Measurements from ENCODE around the gene PRR19. TPM values are rescaled to one million over a fixed set of nuclear protein-coding genes. Genes with fewer than 3 reads are reported as not detected.
A peak's percentile ranks its signal among the peaks of the same experiment; 100 is the strongest.

The PRR19 gene
- total RNA-seq, 2 experiments from 2014 or later, result 0.27 to 0.43 TPM

DNA sequence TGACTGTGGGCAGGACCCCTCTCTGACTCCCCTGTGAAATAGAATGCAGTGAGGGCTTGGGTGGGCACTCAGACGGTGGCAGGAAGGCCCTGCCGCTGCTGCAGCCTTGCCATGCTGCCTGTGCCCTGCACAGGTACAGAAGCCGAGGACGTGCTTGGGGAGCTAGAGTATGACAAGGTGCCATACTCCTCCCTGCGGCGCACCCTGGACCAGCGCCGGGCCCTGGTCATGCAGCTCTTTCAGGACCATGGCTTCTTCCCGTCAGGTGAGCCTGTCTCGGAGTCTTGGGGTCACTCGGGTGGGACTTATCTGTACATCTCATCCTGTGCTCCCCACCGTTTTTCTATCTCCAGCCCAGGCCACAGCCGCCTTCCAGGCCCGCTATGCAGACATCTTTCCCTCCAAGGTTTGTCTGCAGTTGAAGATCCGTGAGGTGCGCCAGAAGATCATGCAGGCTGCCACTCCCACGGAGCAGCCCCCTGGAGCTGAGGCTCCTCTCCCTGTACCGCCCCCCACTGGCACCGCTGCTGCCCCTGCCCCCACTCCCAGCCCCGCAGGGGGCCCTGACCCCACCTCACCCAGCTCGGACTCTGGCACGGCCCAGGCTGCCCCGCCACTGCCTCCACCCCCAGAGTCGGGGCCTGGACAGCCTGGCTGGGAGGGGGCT is 7.3 kb upstream of the PRR19 start:
- intact Hi-C loops (cut with micrococcal nuclease), result no loop called here
- Mint-ChIP-seq H3K4me3 (no peak overlapping the region), H3K27ac (no peak overlapping the region), H3K4me1 (ENCODE audit: low read depth) (peaks cover 4% of the 10 kb centered on the region), H3K36me3 (ENCODE audit: low read depth) (peaks cover 9% of the 10 kb centered on the region), H3K9me3 (no peaks in the 10 kb centered on the region), H3K27me3 (ENCODE audit: low read depth) (no peaks in the 10 kb centered on the region)
- CTCF ChIA-PET, result interaction anchor here (1.3 to 1.8 kb wide), 2 partner anchors 9 to 162 kb away, joined by 4 read pairs; partner anchors contain the start of gene POU2F2
- no peak for DNase-seq

DNA sequence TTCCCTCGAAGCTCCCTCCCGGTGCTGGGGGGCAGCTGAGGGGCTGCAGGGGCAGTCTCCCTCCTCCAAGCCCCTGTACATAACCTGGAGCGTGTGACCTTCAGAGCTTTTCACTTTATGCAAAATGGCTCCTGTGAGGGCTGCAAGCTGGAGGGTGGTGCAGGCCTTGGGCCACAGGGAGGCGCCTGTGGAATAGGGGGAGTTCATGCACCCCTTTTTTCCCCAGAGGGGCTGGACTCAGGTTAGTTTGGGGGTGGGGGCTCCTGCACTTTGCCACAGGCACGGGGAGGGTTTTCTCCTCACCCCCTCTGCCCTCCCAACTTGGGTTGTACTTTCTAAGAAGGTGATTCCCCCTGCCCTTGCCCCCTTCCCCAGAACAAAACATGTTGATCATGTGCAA is 6.6 kb upstream of the PRR19 start:
- intact Hi-C loops (cut with micrococcal nuclease), result no loop called here
- Mint-ChIP-seq H3K27me3 (ENCODE audit: low read depth) (no peaks in the 10 kb centered on the region), H3K4me1 (ENCODE audit: low read depth) (peaks cover 4% of the 10 kb centered on the region), H3K4me3 (no peak overlapping the region), H3K36me3 (ENCODE audit: low read depth) (peaks cover 7% of the 10 kb centered on the region), H3K9me3 (no peaks in the 10 kb centered on the region), H3K27ac (no peak overlapping the region)
- CTCF ChIA-PET, result interaction anchor here (1.3 to 1.8 kb wide), 3 partner anchors 10 to 163 kb away, joined by 4 to 6 read pairs (median 4); partner anchors contain the start of gene POU2F2
- no peak for DNase-seq

DNA sequence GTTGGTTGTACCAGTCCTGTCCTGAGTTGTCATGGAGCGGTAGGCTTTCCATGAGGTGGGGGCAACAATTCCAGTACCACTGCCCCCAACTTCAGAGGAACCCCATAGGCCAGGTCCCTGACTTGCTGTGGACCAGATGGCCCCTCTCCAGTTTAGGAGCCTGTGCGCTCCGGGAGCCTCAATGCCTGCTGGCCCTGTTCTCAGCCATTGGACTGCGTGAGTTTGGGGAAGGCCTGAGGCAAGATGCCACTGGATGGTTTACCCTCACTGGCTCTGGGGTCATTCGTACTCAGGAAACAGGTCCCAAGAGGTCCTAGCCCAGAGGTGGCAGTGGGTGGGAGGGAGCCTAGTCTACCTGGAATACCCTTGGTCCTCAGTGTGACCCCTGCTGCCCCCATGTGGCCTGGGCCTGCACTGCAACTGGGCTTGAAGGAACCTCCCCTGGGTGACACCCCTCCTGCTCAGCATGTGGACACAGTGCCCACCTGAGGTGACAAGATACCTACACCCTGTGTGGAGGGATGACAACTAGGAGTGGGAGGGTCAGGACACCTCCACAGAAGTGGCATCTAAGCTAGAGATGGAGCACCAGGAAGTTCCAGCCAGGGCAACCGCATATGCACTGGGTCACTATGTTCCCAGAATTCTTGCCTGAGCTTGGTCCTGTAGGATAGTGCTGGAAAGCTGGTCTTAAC is 6.0 kb upstream of the PRR19 start:
- intact Hi-C loops (cut with micrococcal nuclease), result loop anchor here (1.0 to 2.0 kb wide), 2 partner anchors 13 to 163 kb away; no protein-coding TSS in a partner anchor
- H3K4me1 Mint-ChIP-seq (ENCODE audit: low read depth), result peaks cover 4% of the 10 kb centered on the region

DNA sequence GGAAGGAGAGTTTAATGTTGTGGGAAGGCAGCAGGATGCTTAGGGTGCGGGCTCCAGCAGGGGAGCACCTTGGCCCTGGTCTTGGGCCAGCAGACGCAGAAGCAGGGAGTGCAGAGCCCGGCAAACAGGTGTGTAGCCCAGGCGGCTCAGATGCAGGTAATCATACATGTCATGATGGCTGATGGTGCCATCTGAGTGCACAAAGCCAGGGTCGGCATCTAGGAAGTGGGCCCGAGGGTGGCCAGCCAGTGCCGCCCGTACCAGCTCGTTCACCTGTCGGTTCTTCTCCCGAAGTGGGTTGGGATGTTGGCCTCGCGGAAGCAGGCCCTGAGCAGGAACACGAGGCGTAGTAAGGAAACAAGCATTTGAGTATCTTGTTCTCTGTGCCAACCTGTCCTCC is 4.9 kb upstream of the PRR19 start:
- H3K27me3 Mint-ChIP-seq (ENCODE audit: low read depth), result no peaks in the 10 kb centered on the region
- intact Hi-C loops (cut with micrococcal nuclease), result loop anchor here (2.0 kb wide), 1 partner anchor 14 kb away; no protein-coding TSS in a partner anchor
- no peak overlapping the region for H3K4me3 Mint-ChIP-seq
- no peaks in the 10 kb centered on the region for H3K9me3 Mint-ChIP-seq
- peaks cover 8% of the 10 kb centered on the region for H3K4me1 Mint-ChIP-seq (ENCODE audit: low read depth)
- H3K27ac Mint-ChIP-seq, result no peak overlapping the region
- no peaks in the 10 kb centered on the region for H3K36me3 Mint-ChIP-seq (ENCODE audit: low read depth)
- no peak for DNase-seq
- CTCF ChIA-PET, result interaction anchor here (1.0 to 1.9 kb wide), 8 partner anchors 10 to 189 kb away, joined by 3 to 8 read pairs (median 4); no protein-coding TSS in a partner anchor

More for the DNA sequence above, 6.0 kb upstream of the PRR19 start:
- H3K27ac Mint-ChIP-seq, result no peak overlapping the region
- H3K4me3 Mint-ChIP-seq, result no peak overlapping the region
- DNase-seq, result peak; percentile 95
- CTCF ChIA-PET, result interaction anchor here (0.8 to 1.9 kb wide), 12 partner anchors 9 to 191 kb away, joined by 3 to 8 read pairs (median 4); partner anchors contain the start of genes POU2F2 and ZNF526
- H3K9me3 Mint-ChIP-seq, result no peaks in the 10 kb centered on the region
- no peaks in the 10 kb centered on the region for H3K27me3 Mint-ChIP-seq (ENCODE audit: low read depth)
- peaks cover 7% of the 10 kb centered on the region for H3K36me3 Mint-ChIP-seq (ENCODE audit: low read depth)

DNA sequence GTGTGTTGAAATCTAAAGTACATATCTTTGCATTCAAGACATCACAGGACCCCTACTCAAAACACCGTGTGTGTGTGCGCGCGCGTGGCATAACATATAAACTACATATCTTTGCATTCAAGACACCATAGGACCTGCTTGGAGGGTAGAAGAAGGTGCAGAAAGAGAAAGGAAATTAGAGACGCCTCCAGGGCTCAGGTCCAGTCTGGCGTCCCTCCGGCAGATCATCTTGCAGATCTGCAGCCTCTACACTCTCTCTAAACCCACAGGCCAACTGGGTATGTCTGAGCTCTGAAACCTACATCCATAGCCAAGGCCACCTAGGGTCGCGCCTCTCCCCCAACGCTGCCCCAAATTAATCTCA is 1.2 kb downstream of the PRR19 start:
- intact Hi-C loops (cut with micrococcal nuclease), result loop anchor here (2.0 kb wide), 1 partner anchor 86 kb away; the partner anchor contains the start of gene DEDD2
- no peaks in the 10 kb centered on the region for H3K9me3 Mint-ChIP-seq
- H3K27me3 Mint-ChIP-seq (ENCODE audit: low read depth), result no peaks in the 10 kb centered on the region
- peak overlapping the region; percentile 85 for H3K27ac Mint-ChIP-seq
- H3K4me1 Mint-ChIP-seq (ENCODE audit: low read depth), result peaks cover 19% of the 10 kb centered on the region
- H3K4me3 Mint-ChIP-seq, result peak overlapping the region; percentile 85
- CTCF ChIA-PET, result interaction anchor here (0.6 to 1.0 kb wide), 3 partner anchors 24 to 126 kb away, joined by 3 to 4 read pairs (median 4); no protein-coding TSS in a partner anchor
- DNase-seq, result no peak
- no peaks in the 10 kb centered on the region for H3K36me3 Mint-ChIP-seq (ENCODE audit: low read depth)

DNA sequence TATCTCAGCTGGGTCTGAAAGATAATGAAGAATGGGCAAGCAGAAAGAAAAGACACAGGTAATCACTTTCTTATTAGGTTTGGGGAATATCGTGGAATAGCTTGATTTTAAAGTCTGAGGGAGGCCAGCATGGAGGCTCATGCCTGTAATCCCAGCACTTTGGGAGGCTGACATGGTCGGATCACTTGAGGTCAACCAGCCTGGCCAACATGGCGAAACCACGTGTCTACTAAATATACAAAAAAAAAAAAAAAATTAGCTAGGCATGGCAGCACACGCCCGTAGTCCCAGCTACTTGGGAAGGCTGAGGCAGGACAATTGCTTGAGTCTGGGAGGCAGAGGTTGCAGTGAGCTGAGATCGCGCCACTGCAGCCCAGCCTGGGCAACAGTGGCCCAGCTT is 1.9 kb downstream of the PRR19 start:
- Mint-ChIP-seq H3K27ac (no peak overlapping the region), H3K4me3 (no peak overlapping the region), H3K36me3 (ENCODE audit: low read depth) (no peaks in the 10 kb centered on the region), H3K27me3 (ENCODE audit: low read depth) (no peaks in the 10 kb centered on the region), H3K4me1 (ENCODE audit: low read depth) (peaks cover 19% of the 10 kb centered on the region), H3K9me3 (no peaks in the 10 kb centered on the region)
- intact Hi-C loops (cut with micrococcal nuclease), result loop anchor here (2.0 kb wide), 1 partner anchor 87 kb away; the partner anchor contains the start of gene DEDD2
- CTCF ChIA-PET, result interaction anchor here (0.6 to 0.8 kb wide), 3 partner anchors 51 to 117 kb away, joined by 3 to 5 read pairs (median 4); no protein-coding TSS in a partner anchor
- DNase-seq, result no peak

DNA sequence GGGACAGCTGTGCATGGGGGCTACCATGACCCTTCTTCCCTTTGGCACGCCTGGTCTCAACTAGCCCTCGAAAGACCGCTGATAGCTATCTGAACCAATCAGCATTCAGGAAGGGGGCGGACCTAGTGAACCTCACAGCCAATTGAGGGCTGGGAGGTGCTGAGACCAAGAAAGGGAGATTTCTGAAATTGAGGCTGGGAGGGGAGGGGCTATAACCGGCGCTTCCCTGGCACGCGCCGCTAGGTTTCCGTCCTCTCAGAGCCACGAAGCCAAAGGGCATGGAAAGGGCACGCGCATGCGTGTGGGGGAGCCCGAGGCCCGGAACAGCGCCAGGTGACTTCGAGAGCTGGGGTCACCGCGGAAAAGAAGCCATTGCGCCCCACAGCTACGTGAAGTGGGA is 4.7 kb downstream of the PRR19 start:
- no peak for DNase-seq
- intact Hi-C loops (cut with micrococcal nuclease), result no loop called here

DNA sequence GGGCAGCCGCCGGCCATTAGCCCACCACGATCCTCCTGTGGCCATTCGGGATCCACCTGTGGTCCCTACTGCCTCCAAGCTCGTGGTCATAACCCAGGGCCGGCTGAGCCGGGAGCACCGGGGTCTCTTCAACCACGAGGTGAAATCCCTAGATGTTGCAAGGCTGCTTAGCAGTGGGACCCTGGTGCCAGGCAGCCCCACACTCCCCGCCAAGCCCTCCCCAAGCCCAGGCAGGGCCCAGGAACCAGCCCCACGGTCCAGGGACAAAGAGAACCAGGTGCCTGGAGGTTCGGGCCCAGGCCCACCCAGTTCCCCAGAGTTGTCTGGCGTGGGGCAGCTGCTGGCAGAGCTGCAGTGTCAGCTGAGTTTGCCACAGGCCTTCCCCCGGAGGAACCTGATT is 7.8 kb downstream of the PRR19 start:
- Mint-ChIP-seq H3K9me3 (no peaks in the 10 kb centered on the region), H3K36me3 (ENCODE audit: low read depth) (no peaks in the 10 kb centered on the region), H3K4me1 (ENCODE audit: low read depth) (peaks cover 6% of the 10 kb centered on the region), H3K4me3 (no peak overlapping the region), H3K27ac (no peak overlapping the region), H3K27me3 (ENCODE audit: low read depth) (peaks cover 21% of the 10 kb centered on the region)
- CTCF ChIA-PET, result no interaction called here
- no peak for DNase-seq
- intact Hi-C loops (cut with micrococcal nuclease), result no loop called here

More for the DNA sequence above, 4.7 kb downstream of the PRR19 start:
- no peak overlapping the region for H3K4me3 Mint-ChIP-seq
- H3K36me3 Mint-ChIP-seq (ENCODE audit: low read depth), result no peaks in the 10 kb centered on the region
- no peaks in the 10 kb centered on the region for H3K9me3 Mint-ChIP-seq
- H3K27ac Mint-ChIP-seq, result no peak overlapping the region
- peaks cover 13% of the 10 kb centered on the region for H3K4me1 Mint-ChIP-seq (ENCODE audit: low read depth)
- no peaks in the 10 kb centered on the region for H3K27me3 Mint-ChIP-seq (ENCODE audit: low read depth)
- CTCF ChIA-PET, result no interaction called here

DNA sequence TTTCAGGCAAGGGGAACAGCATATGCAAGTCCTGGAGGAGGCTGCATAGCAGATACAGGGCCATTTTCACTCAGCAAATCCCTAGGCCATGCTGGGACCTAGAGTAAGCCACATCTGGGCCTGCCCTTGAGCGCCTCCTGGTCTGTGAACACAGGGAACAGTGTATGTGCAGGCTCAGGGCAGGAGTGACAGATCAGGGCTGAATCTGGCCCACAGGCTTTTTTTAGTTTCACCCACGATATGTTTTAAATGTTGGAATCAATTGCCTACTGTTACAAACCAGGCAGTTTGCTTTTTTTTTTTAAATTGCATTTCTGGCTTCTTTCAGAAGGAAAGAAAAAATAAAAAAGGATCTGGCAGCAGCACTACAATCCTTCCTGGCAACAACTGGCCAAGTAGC is 9.7 kb downstream of the PRR19 start:
- Mint-ChIP-seq H3K27ac (no peak overlapping the region), H3K27me3 (ENCODE audit: low read depth) (peaks cover 21% of the 10 kb centered on the region), H3K4me3 (no peak overlapping the region), H3K36me3 (ENCODE audit: low read depth) (no peaks in the 10 kb centered on the region), H3K9me3 (no peaks in the 10 kb centered on the region), H3K4me1 (ENCODE audit: low read depth) (peaks cover 6% of the 10 kb centered on the region)
- intact Hi-C loops (cut with micrococcal nuclease), result no loop called here
- CTCF ChIA-PET, result interaction anchor here (0.7 kb wide), 1 partner anchor 64 kb away, joined by 6 read pairs; no protein-coding TSS in a partner anchor
- no peak for DNase-seq

DNA sequence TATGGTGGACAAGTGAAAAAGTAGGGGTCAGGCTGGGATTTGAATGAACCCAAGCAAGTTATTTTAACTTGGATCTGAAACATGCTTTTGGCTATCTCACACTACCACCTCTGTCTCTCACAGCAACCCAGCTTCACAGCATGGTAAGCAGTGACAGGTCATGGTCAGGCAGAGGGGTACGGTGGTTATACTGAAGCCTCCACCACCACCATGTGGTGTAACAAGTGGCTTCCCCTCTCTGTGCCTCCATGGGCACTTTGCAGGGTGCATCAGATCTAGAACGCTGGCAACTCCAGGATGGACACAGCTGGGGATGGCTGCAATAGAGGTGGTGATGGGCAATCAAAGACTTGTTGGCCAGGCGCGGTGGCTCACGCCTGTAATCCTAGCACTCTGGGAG is 10.4 kb downstream of the PRR19 start:
- intact Hi-C loops (cut with micrococcal nuclease), result no loop called here
- Mint-ChIP-seq H3K27ac (no peak overlapping the region), H3K4me3 (no peak overlapping the region), H3K36me3 (ENCODE audit: low read depth) (no peaks in the 10 kb centered on the region), H3K27me3 (ENCODE audit: low read depth) (peaks cover 24% of the 10 kb centered on the region), H3K9me3 (no peaks in the 10 kb centered on the region), H3K4me1 (ENCODE audit: low read depth) (peaks cover 9% of the 10 kb centered on the region)
- CTCF ChIA-PET, result no interaction called here
- DNase-seq, result no peak

DNA sequence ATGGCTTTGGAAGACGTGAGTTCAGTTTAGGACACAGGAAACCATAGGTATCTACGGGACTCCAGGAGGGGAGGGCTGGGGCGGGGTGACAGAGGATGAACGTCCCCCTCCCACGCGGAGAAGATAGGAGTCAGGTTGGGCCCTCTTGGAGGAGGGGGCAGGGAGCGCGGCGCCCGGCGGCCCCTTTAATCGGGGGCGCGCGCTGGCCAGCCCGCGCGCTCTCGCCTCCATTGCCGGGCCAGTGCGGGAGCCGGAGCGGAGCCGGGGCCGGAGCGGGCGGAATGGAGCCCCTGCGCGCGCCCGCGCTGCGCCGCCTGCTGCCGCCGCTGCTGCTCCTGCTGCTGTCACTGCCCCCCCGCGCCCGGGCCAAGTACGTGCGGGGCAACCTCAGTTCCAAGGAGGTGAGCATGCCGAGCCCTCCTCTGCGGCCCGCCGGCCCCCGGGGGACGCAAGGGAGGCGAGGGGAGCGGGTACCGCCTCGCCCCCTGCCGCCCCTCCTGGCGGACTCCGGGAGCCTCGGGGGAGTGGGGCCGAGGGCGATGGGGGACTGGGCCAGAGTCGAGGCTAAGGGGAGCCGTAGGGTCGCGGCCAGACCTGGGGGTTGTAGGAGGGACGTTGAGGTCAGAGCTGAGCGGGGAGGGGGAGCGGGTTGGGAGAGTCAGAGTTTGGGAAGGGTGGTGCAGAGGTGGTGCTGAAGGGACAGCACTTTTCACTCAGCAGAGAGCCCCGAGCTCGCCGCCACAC is 11.3 kb downstream of the PRR19 start, which contains the start of gene TMEM145:
Gene TMEM145 (plus strand): TSS at position 214 of the 744 bp plus-strand sequence. CDS start 68 bp downstream, at position 282.
- Mint-ChIP-seq H3K36me3 (ENCODE audit: low read depth) (no peaks in the 10 kb centered on the region), H3K27me3 (ENCODE audit: low read depth) (peaks cover 24% of the 10 kb centered on the region)

More for the DNA sequence above, 11.3 kb downstream of the PRR19 start, which contains the start of gene TMEM145:
- peak within 1 kb of the TSS; percentile 56 for H3K4me3 Mint-ChIP-seq
- no peaks in the 10 kb centered on the region for H3K9me3 Mint-ChIP-seq
- intact Hi-C loops (cut with micrococcal nuclease), result no loop called here
- no peak within 1 kb of the TSS for H3K27ac Mint-ChIP-seq
- CTCF ChIA-PET, result no interaction called here
- DNase-seq, result peak; percentile 46
- H3K4me1 Mint-ChIP-seq (ENCODE audit: low read depth), result peaks cover 9% of the 10 kb centered on the region
